HCEC 1CT (cell line): ENCODE measurements around the gene CHRM5.
"Not testable (repeated sequence)": the region's sequence is repeated elsewhere in the genome, so short reads cannot be mapped to it uniquely, and the experiment has no call there.

Experiments used
- DNase-seq: peaks from one replicate; pipeline ENCODE4 v3.0.0-alpha.2; 2017

CHRM5 gene

DNA sequence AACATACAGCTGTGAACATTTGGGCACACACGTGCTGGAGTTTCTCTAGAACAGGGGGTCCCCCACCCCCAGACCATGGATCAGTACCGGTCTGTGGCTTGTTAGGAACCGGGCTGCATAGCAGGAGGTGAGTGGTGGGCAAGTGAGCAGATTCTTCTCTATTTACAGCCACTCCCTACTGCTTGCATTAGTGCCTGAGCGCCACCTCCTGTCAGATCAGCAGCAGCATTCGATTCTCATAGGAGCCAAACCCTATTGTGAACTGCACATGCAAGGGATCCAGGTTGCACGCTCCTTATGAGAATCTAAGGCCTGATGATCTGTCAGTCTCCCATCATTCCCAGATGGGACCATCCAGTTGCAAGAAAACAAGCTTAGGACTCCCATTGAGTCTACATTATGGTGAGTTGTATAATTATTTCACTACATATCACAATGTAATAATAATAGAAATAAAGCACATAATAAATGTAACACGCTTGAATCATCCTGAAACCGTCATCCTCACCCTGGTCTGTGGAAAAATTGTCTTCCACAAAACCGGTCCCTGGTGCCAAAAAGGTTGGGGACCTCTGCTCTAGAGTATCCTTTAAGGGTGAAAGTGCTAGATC is 25.8 kb downstream of the CHRM5 start:
- DNase-seq, result peak; percentile 29

GRCh38 chr15:33995666-33996065 is 27.4 kb downstream of the CHRM5 start:
- not testable (repeated sequence) for DNase-seq

- DNase-seq, result no peak
Observed at GRCh38 chr15:34001536-34001935, 33.2 kb downstream of the CHRM5 start.

- DNase-seq, result no peak
Observed at GRCh38 chr15:34006381-34006780, 38.1 kb downstream of the CHRM5 start.

- no peak for DNase-seq
Observed at GRCh38 chr15:34009656-34010055, 41.4 kb downstream of the CHRM5 start.

- DNase-seq, result no peak
Observed at GRCh38 chr15:34010921-34011320, 42.6 kb downstream of the CHRM5 start.

DNA sequence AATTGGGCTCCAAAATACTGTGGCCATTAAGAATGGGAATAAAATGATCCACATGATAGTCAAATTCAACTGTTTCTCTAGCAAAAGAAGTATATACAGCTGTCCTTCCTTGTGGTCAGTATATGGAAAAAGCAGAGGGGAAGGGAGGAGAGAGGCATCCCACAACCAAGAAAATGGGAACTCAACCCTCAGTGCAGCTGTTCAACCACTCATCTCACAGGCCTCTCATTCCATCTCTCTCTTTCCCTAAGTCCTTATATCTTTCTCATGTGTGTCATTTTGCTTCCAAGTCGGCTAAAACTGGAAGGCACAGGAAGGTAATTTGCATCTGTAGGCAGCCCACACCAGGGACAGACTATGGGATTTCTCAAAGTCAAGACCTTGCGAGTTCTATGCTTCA is 43.2 kb downstream of the CHRM5 start:
- no peak for DNase-seq

- DNase-seq, result no peak
Observed at GRCh38 chr15:34012461-34013028, 44.2 kb downstream of the CHRM5 start.

DNA sequence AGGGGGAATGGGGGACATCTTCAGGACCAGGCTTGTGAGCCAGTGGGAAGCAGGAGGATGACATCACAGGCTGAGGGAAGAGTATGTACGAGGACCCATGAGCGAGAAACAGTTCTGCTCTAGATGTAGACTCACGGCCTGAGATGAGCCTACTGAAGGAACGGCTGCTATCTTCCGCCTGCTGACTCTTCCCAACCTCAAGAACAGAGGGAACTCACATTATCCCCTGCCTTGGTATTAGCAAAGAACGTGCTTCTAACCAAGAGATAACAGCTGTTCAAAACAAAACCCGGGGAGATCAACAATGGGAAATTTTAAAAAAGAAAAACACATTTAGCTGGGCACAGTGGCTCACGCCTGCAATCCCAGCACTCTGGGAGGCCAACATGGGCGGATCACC is 45.4 kb downstream of the CHRM5 start:
- no peak for DNase-seq

DNA sequence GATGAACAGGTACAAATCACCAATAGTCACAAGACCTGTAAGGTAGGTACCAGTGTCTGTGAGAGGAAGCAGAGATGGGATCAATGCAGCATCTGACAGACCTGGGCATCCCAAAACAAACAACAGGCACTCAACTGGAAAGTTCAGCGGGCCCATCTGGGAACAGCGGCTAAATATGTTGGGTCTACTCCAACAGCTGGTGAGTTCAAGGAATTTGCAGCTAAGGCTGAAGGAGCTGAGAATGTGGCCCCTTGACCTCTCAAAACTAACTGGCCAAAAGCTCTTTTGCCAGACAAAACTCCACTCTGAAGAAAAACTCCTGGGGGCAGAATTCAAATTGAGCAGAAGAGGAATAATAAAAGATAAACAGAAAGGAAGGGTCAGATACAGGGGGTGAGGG is 46.3 kb downstream of the CHRM5 start:
- no peak for DNase-seq

DNA sequence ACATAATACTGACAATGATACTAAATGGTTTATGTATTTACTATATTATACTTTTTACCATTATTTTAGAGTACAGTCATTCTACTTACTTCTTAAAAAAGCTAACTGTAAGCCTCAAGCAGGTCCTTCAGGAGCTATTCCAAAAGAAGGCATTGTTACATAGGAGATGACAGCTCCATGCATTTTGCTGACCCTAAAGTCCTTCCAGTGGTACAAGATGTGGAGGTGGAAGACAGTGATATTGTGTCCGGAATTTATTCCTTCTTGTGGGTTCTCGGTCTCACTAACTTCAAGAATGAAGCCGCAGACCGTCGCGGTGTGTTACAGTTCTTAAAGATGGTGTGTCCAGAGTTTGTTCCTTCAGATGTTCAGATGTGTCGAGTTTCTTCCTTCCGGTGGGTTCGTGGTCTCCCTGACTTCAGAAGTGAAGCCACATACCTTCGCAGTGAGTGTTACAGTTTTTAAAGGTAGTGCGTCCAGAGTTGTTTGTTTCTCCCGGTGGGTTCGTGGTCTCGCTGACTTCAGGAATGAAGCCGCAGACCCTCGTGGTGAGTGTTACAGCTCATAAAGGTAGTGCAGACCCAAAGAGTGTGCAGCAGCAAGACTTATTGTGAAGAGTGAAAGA is 49.8 kb downstream of the CHRM5 start:
- DNase-seq, result no peak

DNA sequence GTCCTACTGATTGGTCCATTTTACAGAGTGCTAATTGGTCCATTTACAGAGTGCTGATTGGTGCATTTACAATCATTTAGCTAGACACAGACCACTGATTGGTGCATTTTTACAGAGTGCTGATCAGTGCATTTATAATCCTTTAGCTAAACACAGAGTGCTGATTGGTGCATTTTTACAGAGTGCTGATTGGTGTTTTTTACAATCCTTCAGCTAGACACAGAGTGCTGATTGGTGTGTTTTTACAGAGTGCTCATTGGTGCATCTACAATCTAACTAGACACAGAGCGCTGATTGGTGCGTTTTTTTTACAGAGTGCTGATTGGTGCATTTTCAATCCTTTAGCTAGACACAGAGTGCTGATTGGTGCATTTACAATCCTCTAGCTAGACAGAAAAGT is 50.4 kb downstream of the CHRM5 start:
- DNase-seq, result not testable (repeated sequence)

GRCh38 chr15:34019369-34019990 is 51.2 kb downstream of the CHRM5 start:
- no peak for DNase-seq

DNA sequence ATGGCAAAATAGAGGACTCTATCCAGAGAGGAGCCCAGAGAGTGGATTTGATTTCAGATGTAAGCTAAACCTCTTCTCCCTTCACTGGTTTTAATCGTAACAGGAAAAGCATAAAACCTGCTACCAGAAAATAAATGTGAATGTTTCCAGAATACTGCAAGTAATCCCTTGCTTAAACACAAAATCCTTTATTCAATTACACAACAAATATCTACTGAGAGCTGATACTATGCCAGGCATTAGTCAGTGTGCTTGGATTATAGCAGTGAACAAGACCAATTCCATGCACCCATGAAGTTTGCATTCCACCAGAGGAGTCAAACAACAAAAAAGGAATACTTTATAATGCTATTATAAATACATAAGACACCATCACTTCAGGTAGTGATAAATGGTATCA is 55.6 kb downstream of the CHRM5 start:
- no peak for DNase-seq

- no peak for DNase-seq
Observed at GRCh38 chr15:34025252-34025651, 57.0 kb downstream of the CHRM5 start.

GRCh38 chr15:34027606-34028005 is 59.3 kb downstream of the CHRM5 start:
- DNase-seq, result no peak

GRCh38 chr15:34031987-34032760 is 63.9 kb downstream of the CHRM5 start:
- no peak for DNase-seq

DNA sequence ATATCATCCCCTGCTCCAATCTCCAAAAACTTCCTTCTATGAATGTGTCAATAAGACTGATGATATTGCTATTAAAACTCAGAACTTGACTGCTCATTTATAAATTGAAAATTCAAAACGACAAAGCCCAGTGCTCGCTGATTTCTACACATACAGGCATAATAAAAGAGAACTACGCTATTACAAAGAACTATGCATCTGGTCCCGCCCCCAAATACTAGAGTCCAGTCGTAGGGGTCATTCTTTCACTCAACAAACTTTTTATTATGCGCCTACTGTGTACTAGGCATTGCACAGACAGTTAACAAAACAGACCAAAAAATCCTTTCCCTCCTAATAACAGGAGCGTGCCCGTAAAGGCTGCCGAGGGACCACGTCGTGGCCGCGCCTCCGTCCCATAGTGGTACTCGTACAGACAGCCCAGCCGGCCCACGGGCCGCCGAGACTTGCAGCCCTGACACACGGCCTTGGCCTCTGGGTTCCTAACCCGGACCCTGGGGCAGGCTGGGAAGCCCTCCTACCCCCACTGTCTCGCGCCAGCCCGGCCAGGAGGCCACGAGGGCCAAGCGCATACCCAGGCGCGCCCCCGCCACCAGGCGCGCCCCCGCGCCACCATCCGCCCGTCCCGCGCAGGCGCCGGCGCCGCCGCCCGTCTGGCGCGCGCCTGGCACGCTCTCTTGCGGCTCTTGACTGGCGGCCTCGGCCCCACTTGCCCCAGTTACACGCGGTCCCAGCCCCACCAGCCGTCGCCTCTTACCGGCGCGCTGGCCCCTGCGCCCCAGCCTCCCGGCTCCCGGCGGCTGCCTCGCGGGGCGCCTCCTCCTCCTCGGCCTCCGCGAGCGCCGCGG is 70.0 kb downstream of the CHRM5 start:
- DNase-seq, result peak; percentile 85

DNA sequence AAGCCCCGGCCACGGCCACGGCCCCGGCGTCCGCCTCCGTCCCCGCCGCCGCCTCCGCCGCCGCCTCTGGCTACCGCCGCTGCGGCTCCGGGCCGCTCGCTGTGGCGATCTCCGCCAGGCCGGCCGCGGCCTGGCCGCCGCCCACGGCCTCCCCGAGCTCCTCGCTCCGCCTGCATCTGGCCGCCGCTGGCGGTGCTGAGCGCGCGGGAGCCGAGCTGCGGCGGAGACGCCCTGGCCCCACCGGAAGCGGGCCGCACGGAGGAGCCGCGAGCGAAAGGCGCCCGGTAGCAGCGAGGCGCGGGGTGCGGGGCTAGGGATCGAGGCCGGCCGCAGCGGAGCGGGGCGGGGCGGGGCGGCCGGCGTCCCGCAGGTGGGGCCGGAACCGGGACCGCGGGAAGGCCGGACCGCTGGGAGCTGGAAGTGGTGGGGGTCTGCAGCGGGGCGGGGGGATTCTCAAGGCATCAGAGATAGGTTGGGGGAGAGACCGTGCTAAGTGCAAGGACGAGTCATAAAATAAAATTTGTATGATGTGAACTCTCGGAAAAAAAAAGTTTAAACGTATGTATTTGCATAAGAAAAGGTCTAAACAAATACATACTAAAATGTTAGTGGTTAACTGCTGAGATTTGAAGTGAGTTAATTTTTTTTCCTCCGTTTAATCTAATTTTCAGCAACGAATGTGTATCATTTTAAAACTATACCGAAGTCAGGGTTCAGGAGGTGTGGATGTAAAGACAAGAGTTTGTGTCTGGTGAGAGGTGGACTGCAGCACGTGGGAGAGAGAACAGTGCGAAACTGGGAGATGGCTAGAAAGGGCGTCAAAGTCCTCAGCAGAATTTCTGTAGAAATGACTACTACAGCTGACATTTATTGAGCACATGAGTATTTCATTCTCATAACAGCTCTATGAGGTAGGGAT is 70.8 kb downstream of the CHRM5 start, which contains the start of gene AVEN:
TSS of gene AVEN (minus strand) at position 334 of the 919 bp plus-strand sequence. CDS start at position 176, 158 bp downstream.
- peak; percentile 56 for DNase-seq

DNA sequence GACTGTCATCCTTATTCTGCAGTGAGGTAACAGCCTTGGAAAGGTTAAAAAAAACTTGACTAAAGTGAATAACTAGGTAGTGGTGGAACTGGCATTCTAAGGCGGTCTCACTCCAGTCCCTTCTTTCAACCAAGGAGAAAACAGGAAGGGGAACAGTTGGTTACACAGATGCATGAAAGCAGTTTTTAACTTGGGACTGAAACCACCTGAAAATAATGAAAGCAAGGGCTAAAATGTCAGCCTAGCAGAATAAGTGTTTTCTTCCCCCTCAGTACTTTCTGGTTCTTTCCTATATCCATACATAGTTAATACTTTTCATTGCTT is 71.5 kb downstream of the CHRM5 start:
- DNase-seq, result no peak

- no peak for DNase-seq
Observed at GRCh38 chr15:34043391-34043790, 75.1 kb downstream of the CHRM5 start.
